Keratinocyte (primary cell): ENCODE data around the gene CNGA1. TPM values are rescaled to one million over a fixed set of nuclear protein-coding genes. Genes with fewer than 3 reads are reported as not detected.

Experiments
- DNase-seq: peaks from one replicate; pipeline ENCODE4 v3.0.0-alpha.2; 2011; ENCODE audit warnings: low read depth, missing footprints, low spot score
- FAIRE-seq: peaks from 2 replicates; lab custom pipeline; 2011; peaks lifted over from hg19 to GRCh38; lab: Jason Lieb, UNC
- H2AFZ ChIP-seq: 2 replicates; pipeline ENCODE4 v1.6.0; 2012; ENCODE audit warnings: low read length, control low read depth, inconsistent platforms; ENCODE audit not compliant: control insufficient read depth
- H3K27ac ChIP-seq: 2 replicates; pipeline ENCODE4 v1.5.1; 2011; ENCODE audit warnings: low read length; ENCODE audit not compliant: control insufficient read depth, insufficient read depth
- H3K27me3 ChIP-seq: 3 replicates; pipeline ENCODE4 v1.6.0; 2011; ENCODE audit warnings: low read length; ENCODE audit not compliant: control insufficient read depth, insufficient read depth; ENCODE audit errors: extremely low read depth
- H3K36me3 ChIP-seq, 2 experiments: 2 replicates in 1 of 2; 3 replicates in 1 of 2; pipeline ENCODE4 v1.5.1; 2011; ENCODE audit warnings: low read length in 2 of 2, mild to moderate bottlenecking in 1 of 2; ENCODE audit not compliant: control insufficient read depth in 2 of 2, insufficient read depth in 2 of 2; ENCODE audit errors: extremely low read depth in 1 of 2
- H3K4me1 ChIP-seq: 3 replicates; pipeline ENCODE4 v1.5.1; 2011; ENCODE audit warnings: low read length; ENCODE audit not compliant: control insufficient read depth, insufficient read depth; ENCODE audit errors: extremely low read depth
- H3K4me2 ChIP-seq: 3 replicates; pipeline ENCODE4 v1.6.0; 2011; ENCODE audit warnings: low read depth, low read length; ENCODE audit not compliant: control insufficient read depth, insufficient read depth; ENCODE audit errors: extremely low read depth
- H3K4me3 ChIP-seq, 3 experiments: fragments of 200-600 bp in 1 of 3; sonication (generic) in 1 of 3; 2 replicates in 2 of 3; 3 replicates in 1 of 3; pipeline ENCODE4 v1.5.1; 2011 to 2016; ENCODE audit warnings: low read length in 3 of 3, mild to moderate bottlenecking in 3 of 3, control low read depth in 2 of 3, inconsistent platforms in 1 of 3, low read depth in 1 of 3, mixed read lengths in 1 of 3, mixed run types in 1 of 3, moderate library complexity in 1 of 3; ENCODE audit not compliant: control insufficient read depth in 2 of 3, insufficient read depth in 2 of 3; ENCODE audit errors: extremely low read depth in 1 of 3
- H3K79me2 ChIP-seq: 2 replicates; pipeline ENCODE4 v1.6.0; 2012; ENCODE audit warnings: low read length; ENCODE audit not compliant: control insufficient read depth, insufficient read depth
- H3K9ac ChIP-seq: 3 replicates; pipeline ENCODE4 v1.6.0; 2011; ENCODE audit warnings: low read length; ENCODE audit not compliant: control insufficient read depth, insufficient read depth; ENCODE audit errors: extremely low read depth
- H3K9me1 ChIP-seq: 3 replicates; pipeline ENCODE4 v1.6.0; 2011; ENCODE audit warnings: low read length; ENCODE audit not compliant: control insufficient read depth, insufficient read depth; ENCODE audit errors: extremely low read depth
- H3K9me3 ChIP-seq: 2 replicates; pipeline ENCODE4 v1.5.1; 2012; ENCODE audit warnings: low read depth, low read length; ENCODE audit not compliant: control insufficient read depth
- H4K20me1 ChIP-seq: 3 replicates; pipeline ENCODE4 v1.6.0; 2011; ENCODE audit warnings: low read length; ENCODE audit not compliant: control insufficient read depth, insufficient read depth; ENCODE audit errors: extremely low read depth
- CTCF ChIP-seq, 3 experiments: IDR thresholded peaks in 1 of 3; conservative IDR thresholded peaks in 1 of 3; optimal IDR thresholded peaks in 1 of 3; 2 replicates in 2 of 3; 3 replicates in 1 of 3; pipeline versions ENCODE3 to v1.5.1; 2011; ENCODE audit warnings: low read length in 3 of 3, mild to moderate bottlenecking in 3 of 3, moderate library complexity in 2 of 3, control low read depth in 1 of 3, inconsistent platforms in 1 of 3; ENCODE audit not compliant: insufficient read depth in 2 of 3; ENCODE audit errors: extremely low read depth in 1 of 3
- EZH2 ChIP-seq: IDR thresholded peaks from one replicate; pipeline ENCODE4 v1.6.1; 2012; ENCODE audit warnings: inconsistent platforms, mild to moderate bottlenecking, low read length, moderate library complexity
- dilution Hi-C: fragments of 300-500 bp; cut with MboI; formaldehyde crosslinking; loops from one replicate; pipeline ENCODE4 v1.7.0; 2020; ENCODE audit warnings: low sequenced_read_pairs; ENCODE audit not compliant: extremely low pct_ligation_motif_present
- polyA plus RNA-seq, 5 experiments: library from polyadenylated mRNA; depleted of rRNA in 3 of 5; stranded (reverse) in 3 of 5; stranded (forward) in 1 of 5; unstranded in 1 of 5; fragments of >200 nt; gene quantifications; 1 replicate in 1 of 5; 2 replicates in 3 of 5; 3 replicates in 1 of 5; pipeline versions ENCODE4 v1.2.1 to v1.2.3, GENCODE V29; 2011 to 2012; ENCODE audit warnings: missing spikeins in 2 of 5, low read depth in 1 of 5, low replicate concordance in 1 of 5

The CNGA1 gene
- polyA plus RNA-seq, 1 donor (not counting 4 experiments of a cell fraction or from before 2014, with no cell fraction given): 0.58 TPM

DNA sequence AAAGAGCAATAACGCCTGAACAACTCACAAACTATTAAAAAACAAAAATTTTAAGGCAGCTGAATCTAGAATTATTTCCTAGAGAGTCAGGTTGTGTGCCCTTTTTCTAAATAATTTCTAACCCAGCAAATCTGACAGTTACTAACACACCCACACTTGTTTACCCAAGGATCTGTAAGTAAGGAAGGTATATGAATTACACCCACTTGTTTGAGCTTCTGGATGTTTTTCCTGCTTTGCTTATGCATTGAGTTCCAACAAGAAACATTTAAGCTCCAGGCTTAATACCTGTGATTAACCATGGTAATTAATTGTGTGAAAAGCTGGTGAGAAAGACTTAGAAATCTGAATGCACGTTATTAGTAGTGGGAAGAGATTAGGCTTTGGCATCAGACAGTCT lies 1.6 kb upstream of the CNGA1 start:
- peaks cover 44% of the 10 kb centered on the region for H3K79me2 ChIP-seq
- no peak for DNase-seq

GRCh38 chr4:48017108-48017571 lies 659 bp upstream of the CNGA1 start:
- dilution Hi-C loops: no loop called here
- H3K9me3 ChIP-seq: no peaks in the 10 kb centered on the region
- H4K20me1 ChIP-seq: no peaks in the 10 kb centered on the region
- no peaks in the 10 kb centered on the region for H3K9me1 ChIP-seq
- H3K4me3 ChIP-seq: peak overlapping the region; percentile 70 to 91 (median 91)
- FAIRE-seq (peak; percentile 62), DNase-seq (peak; percentile 57)
- H3K4me2 ChIP-seq: peak overlapping the region; percentile 94
- peaks cover 0 to 5% of the 10 kb centered on the region in 2 experiments for H3K36me3 ChIP-seq
- no peaks in the 10 kb centered on the region for H3K27me3 ChIP-seq
- peak overlapping the region; percentile 90 for H2AFZ ChIP-seq
- peaks cover 39% of the 10 kb centered on the region for H3K79me2 ChIP-seq
- H3K27ac ChIP-seq: peak overlapping the region; percentile 99
- TF ChIP-seq EZH2 (no peak), CTCF (optimal IDR thresholded peaks at IDR 0.05 in 1 of 3, IDR thresholded peaks at IDR 0.05 in 1 of 3, conservative IDR thresholded peaks at IDR 0.05 in 1 of 3; ENCODE audit: extremely low read depth in 1 of 3, insufficient read depth in 2 of 3, low read length in 3 of 3) (no peak)
- peak overlapping the region; percentile 99 for H3K9ac ChIP-seq
- H3K4me1 ChIP-seq: peaks cover 26% of the 10 kb centered on the region

More for the DNA sequence above, 1.6 kb upstream of the CNGA1 start:
- Histone ChIP-seq H3K27ac (no peak overlapping the region), H3K4me2 (peak overlapping the region; percentile 94), H2AFZ (no peak overlapping the region), H3K4me1 (peaks cover 26% of the 10 kb centered on the region), H3K9ac (peak overlapping the region; percentile 99), H3K9me1 (no peaks in the 10 kb centered on the region), H3K4me3 (peak overlapping the region in 1 of 3 experiments; percentile 91), H3K36me3 (peaks cover 0 to 7% of the 10 kb centered on the region in 2 experiments), H3K27me3 (no peaks in the 10 kb centered on the region), H4K20me1 (no peaks in the 10 kb centered on the region), H3K9me3 (no peaks in the 10 kb centered on the region)
- no peak for FAIRE-seq
- dilution Hi-C loops: no loop called here
- TF ChIP-seq CTCF (optimal IDR thresholded peaks at IDR 0.05 in 1 of 3, IDR thresholded peaks at IDR 0.05 in 1 of 3, conservative IDR thresholded peaks at IDR 0.05 in 1 of 3; ENCODE audit: extremely low read depth in 1 of 3, insufficient read depth in 2 of 3, low read length in 3 of 3) (no peak), EZH2 (no peak)
